DMS114 treated with DMSO at 0.1 percent for 48 hours (cell line): ENCODE measurements around the gene CPTP.

Source experiments
- DNase-seq: peaks from one replicate; lab custom pipeline; 2025; ENCODE audit not compliant: unreplicated experiment; lab: John Stamatoyannopoulos, UW

CPTP gene

DNA sequence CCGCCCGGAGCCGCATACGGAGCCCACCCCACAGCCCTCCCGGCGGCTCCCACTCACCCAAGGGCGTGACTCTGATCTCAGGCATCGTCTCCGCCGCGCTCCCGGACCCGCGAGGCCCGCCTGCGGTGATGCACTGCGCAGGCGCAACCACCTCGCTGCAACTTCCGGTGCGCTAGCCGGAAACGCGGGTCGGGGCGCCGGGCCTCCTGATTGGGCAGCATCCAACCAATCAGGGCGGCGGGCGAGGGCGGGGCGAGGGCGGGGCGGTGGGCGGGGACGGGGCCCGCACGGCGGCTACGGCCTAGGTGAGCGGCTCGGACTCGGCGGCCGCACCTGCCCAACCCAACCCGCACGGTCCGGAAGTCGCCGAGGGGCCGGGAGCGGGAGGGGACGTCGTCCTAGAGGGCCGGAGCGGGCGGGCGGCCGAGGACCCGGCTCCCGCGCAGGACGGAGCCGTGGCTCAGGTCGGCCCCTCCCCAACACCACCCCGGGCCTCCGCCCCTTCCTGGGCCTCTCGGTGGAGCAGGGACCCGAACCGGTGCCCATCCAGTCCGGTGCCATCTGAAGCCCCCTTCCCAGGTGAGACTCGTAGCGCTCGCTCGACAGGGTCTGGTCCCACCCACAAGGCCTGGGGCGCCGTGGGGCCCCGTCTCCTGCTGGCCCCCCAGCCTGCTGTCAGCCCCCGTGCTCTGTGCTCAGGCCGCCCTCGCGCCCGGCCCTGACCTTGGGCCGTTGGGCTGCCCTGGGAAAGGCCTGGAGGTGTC lies at the start of gene CPTP, which contains the start of gene INTS11:
Gene CPTP, plus strand, starts transcription at position 279 of the 764 bp plus-strand sequence. CDS start 2,109 bp downstream, outside the sequence.
Gene INTS11, minus strand, starts transcription at position 137 of the 764 bp plus-strand sequence. Its CDS starts 52 bp downstream, at position 85.
- peak; percentile 70 for DNase-seq

DNA sequence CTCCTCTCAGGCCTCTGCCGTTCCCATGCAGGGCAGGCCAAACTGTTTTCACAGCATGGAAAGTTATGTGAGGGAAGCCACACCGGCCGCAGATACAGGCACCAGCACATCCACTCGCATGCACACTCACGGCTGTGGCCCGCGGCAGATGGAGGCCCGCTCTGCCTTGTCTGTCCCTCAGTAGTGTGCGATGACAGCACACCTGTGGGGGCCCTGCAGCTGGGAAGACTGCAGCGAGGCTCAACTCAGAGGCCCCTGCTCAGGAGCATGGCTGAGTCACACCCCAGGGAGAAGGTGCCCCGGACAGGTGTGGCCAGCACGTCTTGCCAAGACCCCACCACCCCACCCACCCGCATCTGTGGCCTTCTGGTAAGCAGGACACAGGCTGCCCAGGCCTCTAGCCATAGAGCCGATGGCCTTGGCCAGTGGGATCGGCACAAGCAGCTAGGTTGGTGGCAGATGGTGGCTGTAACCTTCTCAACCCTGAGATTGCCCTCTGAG lies 49.6 kb upstream of the CPTP start:
- no peak for DNase-seq

DNA sequence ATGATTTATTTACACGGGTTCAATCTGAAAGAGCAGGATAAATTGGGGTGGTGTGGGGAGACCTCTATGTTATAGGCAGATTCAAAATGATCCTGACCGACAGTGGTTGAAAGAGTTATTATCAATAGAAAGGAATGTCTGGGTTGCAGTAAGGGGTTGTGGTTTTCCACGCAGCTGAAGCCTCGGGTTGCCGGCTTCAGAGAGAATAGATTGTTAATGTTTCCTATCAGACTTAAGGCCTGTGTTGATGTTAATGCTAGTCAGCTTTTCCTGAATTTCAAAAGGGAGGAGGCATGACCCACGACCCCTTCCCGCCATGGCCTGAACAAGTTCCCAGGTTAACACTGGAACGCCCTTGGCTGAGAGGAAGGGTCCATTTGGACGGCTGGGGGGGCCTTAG lies 48.8 kb upstream of the CPTP start:
- no peak for DNase-seq

DNA sequence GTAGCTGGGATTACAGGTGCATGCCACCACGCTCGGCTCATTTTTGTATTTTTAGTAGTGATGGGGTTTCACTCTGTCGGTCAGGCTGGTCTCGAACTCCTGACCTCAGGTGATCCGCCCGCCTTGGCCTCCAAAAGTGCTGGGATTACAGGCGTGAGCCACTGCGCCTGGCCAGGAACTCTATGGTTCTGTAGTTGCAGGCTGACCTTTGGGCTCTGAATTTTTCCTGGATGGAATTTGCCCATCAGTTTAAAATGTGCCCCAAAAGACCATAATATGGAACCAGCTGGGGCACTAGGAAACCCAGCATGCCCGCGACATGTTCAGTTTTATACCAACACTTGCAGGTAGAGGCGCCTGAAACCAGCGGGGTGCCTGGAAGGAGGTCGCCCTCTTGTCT lies 46.0 kb upstream of the CPTP start:
- no peak for DNase-seq

DNA sequence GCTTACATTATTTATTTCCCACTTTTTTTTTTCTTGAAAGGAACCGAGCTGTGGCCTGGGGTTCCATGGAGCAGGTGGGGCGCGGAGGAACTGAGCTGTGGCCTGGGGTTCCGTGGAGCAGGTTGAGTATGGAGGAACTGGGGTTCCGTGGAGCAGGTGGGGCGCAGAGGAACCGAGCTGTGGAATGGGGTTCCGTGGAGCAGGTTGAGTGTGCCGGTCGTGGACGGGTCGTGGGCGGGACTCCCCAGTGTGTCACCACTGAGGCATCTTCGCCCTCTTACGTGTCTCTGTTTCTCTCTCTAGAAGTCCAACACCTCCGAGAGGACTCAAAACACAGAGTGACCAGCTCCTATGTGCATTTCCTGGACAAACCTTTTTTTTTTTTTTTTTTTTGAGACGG lies 45.6 kb upstream of the CPTP start:
- no peak for DNase-seq

DNA sequence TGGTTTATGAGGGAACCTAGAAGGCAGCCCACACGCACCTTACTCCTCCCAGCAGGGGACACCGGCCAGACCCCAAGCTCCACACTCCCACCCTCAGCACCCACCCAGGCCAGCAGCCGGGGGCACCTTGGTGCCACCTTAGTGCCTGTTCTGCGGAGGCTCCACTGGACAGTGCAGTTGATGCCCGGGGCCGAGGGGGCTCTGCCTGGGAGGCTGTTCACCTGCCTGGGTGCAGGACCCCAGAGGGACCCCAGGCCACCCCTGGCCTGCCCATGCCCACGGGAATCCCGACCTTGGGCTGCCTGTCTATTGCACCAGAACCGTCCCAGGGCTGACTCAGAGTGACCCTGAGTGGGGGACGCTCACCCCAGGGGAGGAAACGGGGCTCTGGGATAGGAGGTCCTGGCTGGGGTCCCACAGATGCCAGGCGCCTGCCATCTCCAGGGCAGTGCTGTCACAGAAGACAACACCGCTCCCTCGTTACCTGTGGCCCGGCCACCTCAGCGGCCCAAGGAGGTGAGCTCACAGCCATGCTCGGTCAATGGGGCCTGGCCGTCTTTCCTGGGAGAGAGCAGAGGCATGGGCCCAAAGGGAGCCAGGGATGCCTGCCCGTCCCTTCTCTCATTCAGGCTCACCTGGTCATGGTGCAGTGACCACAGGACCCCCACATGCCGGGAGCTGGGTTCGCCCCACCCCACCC lies 43.7 kb upstream of the CPTP start:
- no peak for DNase-seq

DNA sequence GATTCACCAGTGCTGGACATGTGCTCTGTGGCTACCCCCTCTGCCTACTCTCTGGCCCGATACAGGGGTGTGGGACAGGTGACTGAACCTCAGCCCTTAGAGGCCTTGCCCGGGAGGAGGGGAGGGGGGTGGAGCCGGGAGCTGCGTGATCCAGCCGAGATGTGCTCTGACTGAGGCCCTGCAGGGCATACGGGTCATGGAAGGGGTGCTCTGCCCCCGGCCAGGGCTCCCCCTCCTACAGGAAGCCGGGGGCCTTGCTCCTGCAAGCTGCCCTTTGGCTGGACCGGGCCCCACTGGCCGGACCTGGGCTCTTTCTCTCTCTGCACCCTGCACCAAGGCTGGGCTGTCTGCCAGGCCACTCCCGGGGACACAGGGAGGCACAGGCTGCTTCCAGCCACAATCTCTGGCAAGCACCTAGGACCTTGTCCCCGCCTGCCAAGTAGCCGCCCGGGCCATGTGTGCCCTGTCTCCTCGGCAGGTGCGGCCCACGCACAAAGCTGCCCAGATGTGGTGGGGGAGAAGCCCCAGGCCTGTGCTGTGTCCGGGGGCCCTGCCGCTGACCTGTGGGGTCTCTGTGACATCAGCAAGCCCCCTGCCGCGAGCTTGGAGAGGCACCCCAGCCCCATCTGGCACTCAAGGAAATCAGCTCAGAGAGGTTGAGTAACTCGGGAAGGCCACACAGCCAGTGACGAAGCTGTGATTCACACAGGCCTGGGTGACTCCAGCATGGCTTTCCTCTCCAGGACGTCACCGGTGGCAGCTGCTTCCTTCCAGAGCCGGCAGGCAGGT lies 42.9 kb upstream of the CPTP start:
- DNase-seq, result no peak

DNA sequence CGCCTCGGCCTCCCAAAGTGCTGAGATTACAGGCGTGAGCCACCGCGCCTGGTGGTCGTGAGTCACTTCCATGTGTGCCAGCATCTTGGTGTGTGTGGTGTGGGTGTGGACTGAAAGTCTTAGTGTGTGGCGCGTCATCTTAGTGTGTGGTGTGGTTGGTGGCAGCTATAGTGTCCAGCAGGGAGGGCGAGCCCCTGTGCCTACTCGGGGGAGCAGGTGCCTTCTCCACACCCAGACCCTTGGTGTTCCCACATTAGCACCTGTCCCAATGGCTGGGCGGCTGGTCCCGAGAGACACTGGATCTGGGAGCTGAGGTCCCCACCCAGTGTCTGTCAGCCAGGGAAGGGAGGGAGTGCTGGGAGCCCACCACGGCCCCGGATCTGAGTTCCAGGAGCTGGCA lies 41.6 kb upstream of the CPTP start:
- DNase-seq, result no peak

DNA sequence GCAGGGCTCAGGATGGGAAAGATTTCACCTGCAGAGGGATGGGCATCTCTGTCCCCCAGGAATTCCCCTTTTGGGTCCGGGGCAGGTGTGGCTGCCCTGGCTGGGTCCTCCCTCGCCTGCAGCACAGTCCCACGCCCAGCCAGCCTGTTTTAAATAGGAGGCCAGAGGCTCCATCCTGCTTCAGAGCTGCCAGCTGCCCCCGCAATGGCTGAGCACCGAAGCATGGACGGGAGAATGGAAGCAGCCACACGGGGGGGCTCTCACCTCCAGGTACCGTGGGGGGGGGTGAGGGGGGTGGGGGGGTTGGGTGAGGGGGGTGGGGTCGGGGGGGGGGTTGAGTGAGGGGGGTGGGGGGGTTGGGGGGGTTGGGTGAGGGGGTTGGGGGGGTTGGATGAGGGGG lies 40.8 kb upstream of the CPTP start:
- DNase-seq, result no peak

DNA sequence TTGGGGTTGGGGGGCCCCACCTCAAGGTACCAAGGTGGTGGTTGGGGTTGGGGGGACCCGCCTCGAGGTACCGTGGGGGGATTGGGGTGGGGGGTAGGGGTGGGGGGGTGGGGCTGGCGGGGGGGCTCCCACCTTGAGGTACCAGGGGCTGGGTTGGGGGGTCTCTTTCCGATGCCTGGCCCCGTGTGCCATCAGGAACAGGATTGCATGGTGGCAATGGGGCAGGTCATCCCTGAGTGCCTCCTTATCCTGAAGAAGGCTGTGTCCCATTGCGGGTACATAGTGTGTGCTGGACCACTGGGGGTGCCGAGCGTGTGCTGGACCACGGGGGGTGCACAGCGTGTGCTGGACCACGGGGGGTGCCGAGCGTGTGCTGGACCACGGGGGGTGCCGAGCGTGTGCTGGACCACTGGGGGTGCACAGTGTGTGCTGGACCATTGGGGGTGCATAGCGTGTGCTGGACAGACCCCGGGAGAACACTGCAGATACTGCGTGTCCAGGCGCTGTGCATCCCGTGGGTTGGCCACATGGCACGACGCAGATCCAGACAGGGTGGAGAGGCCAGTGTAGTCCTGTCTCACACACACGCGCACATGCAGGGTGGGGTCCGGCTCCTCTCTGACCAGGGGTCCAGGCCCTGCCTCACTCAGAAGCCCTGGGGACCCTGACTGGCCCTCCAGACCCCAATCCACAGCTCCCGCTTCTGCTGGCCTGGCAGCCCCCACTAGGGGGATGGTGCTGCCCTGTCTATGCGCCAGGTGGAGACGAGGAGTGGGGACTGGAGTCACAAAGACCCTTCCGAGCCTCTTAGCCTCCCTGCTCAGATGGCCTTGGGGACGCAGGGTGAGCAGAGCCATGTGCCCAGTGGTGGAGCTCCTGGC lies 40.1 kb upstream of the CPTP start:
- no peak for DNase-seq

DNA sequence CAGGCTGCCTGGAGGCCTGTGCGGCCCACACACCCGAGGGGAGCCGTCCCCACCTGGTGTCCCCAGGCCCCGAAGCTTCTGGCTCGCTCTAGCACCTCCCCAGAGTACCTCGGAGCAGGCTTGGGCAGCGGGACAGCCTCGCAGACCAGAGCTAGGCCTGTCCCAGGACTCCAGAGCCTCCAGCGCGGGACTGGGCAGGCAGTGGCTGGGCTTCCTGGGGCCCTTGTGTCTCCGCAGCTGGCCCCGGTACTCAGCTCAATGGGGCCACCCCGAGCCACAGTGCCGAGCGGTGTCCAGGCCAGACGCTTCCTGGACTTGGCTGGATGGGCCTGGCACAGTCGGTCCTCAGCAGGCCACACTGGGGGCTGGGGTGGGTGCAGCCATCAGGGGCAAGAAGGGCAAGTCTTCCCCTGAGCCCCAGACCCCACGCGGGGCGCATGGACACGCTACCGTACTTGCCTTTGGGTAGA lies 39.5 kb upstream of the CPTP start:
- DNase-seq, result no peak

DNA sequence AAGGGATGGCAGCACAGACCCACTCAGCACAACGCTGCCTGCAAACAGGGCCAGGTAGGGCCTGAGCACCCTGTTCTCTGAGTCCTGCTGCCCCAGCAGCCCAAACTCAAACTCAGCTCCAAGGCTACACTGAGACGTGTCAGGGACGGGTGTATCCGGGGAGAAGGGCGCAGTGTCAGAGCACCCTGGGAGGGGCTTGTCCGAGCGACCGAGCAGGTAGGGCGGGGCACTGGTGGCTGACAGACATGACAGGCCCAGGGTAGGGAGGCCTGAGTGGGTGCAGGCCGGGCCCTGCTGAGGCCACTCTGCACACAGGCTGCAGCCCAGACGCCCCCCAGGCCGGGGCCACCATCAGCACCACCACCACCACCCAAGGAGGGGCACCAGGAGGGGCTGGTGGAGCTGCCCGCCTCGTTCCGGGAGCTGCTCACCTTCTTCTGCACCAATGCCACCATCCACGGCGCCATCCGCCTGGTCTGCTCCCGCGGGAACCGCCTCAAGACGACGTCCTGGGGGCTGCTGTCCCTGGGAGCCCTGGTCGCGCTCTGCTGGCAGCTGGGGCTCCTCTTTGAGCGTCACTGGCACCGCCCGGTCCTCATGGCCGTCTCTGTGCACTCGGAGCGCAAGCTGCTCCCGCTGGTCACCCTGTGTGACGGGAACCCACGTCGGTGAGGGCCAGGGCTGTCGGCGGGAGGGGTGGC lies 38.8 kb upstream of the CPTP start:
- no peak for DNase-seq

DNA sequence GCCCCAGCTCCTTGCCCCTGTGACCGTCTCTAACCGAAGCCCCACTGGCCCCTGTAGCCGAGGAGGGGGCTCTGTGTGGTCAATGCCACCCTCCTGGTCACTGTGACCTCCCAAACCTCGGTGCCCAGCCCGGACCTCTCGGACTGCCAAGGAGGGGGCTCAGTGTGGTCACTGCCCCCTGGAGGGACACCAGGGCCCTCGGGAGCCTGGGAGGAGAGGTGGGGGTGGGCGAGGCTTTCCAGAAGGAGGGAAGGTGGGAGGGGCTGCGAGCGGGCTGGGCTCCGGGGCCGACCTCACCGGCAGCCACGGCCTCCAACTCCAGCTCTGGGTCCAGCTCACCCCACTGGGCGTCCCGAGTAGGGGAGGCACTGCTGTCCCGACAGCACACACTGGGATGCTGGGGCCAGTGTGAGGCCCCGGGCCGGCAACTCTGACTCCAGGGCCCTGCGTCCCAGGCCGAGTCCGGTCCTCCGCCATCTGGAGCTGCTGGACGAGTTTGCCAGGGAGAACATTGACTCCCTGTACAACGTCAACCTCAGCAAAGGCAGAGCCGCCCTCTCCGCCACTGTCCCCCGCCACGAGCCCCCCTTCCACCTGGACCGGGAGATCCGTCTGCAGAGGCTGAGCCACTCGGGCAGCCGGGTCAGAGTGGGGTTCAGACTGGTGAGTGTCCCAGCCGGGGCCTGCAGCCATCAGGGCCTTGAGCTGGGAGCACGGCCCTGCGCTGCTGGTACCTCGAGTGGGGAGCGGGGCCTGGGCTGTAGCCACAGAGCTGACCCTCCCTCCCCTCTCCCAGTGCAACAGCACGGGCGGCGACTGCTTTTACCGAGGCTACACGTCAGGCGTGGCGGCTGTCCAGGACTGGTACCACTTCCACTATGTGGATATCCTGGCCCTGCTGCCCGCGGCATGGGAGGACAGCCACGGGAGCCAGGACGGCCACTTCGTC lies 38.0 kb upstream of the CPTP start:
- DNase-seq, result no peak

DNA sequence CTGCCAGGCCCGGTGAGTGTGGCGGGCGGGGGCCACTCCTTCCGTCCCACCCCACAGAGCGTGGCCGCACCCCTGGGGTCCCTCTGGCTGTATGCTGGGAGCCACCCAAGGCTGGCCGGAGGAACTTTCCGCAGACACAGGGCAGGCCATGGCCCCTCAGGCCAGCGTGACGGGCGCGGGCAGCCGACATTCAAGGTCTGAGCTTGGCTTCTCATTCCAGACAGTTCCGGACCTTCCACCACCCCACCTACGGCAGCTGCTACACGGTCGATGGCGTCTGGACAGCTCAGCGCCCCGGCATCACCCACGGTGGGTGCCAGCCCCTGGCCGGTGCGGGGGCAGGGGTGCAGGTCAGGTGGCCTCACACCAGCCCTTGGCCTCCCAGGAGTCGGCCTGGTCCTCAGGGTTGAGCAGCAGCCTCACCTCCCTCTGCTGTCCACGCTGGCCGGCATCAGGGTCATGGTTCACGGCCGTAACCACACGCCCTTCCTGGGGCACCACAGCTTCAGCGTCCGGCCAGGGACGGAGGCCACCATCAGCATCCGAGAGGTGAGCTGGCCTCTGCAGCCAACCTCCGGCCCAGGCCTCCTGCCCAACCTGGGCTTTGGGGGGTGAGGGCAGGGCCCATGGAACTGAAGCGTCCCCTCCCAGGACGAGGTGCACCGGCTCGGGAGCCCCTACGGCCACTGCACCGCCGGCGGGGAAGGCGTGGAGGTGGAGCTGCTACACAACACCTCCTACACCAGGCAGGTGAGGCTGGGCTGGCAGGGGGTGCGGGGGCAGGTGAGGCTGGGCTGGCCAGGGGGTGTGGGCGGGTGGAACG lies 37.1 kb upstream of the CPTP start:
- DNase-seq, result no peak

DNA sequence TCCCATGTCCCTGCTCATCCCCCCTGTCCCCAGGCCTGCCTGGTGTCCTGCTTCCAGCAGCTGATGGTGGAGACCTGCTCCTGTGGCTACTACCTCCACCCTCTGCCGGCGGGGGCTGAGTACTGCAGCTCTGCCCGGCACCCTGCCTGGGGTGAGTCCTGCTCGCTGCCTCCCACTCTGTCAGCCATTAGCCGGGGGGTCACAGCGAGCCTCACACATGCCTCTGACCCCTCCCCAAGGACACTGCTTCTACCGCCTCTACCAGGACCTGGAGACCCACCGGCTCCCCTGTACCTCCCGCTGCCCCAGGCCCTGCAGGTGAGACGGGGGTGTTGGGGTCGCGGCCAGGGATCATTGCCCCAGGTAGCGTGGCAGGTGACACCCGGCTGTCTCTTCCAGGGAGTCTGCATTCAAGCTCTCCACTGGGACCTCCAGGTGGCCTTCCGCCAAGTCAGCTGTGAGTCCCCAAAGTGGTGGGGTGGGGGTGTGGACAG lies 34.3 kb upstream of the CPTP start:
- no peak for DNase-seq

DNA sequence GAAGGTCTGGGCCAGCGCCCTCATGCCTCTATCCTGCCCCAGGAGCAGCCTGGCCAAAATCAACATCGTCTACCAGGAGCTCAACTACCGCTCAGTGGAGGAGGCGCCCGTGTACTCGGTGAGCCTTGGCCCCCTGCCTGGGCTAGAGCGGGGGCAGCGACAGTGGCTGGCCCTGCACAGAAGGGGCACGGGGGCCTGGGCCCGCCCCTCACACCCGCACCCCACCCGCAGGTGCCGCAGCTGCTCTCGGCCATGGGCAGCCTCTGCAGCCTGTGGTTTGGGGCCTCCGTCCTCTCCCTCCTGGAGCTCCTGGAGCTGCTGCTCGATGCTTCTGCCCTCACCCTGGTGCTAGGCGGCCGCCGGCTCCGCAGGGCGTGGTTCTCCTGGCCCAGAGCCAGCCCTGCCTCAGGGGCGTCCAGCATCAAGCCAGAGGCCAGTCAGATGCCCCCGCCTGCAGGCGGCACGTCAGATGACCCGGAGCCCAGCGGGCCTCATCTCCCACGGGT lies 33.5 kb upstream of the CPTP start:
- DNase-seq, result no peak
